HG02678 (cell line): Measurements from ENCODE around the gene ZSCAN9.
A peak's percentile ranks its signal among the peaks of the same experiment; 100 is the strongest.

Experiments used
- ATAC-seq: cut with Tn5 transposase; IDR thresholded peaks from one replicate; pipeline ENCODE4 v1.9.1; 2021; ENCODE audit warnings: mild to moderate bottlenecking, moderate library complexity; ENCODE audit not compliant: unreplicated experiment

ZSCAN9 gene

GRCh38 chr6:28225056-28225834 lies at the start of gene ZSCAN9:
Gene ZSCAN9, plus strand, starts transcription at chr6:28225275. Its CDS starts 1,810 bp downstream, at chr6:28227085.
- peak; percentile 89 for ATAC-seq

GRCh38 chr6:28176373-28176772 lies 48.7 kb upstream of the ZSCAN9 start:
- ATAC-seq = no peak

GRCh38 chr6:28182255-28182654 lies 42.8 kb upstream of the ZSCAN9 start:
- no peak for ATAC-seq

GRCh38 chr6:28188111-28188979 lies 36.7 kb upstream of the ZSCAN9 start:
- no peak for ATAC-seq

- no peak for ATAC-seq
Measured at GRCh38 chr6:28200020-28200419, 25.1 kb upstream of the ZSCAN9 start.

GRCh38 chr6:28203201-28203600 lies 21.9 kb upstream of the ZSCAN9 start:
- ATAC-seq = no peak

- ATAC-seq = no peak
Measured at GRCh38 chr6:28205879-28206278, 19.2 kb upstream of the ZSCAN9 start.

GRCh38 chr6:28206527-28206926 lies 18.5 kb upstream of the ZSCAN9 start:
- no peak for ATAC-seq

- no peak for ATAC-seq
Measured at GRCh38 chr6:28206928-28207509, 18.1 kb upstream of the ZSCAN9 start.

GRCh38 chr6:28207510-28208110 lies 17.5 kb upstream of the ZSCAN9 start:
- ATAC-seq = peak; percentile 51

- ATAC-seq = no peak
Measured at GRCh38 chr6:28208111-28208659, 16.9 kb upstream of the ZSCAN9 start.

GRCh38 chr6:28209753-28210535 lies 15.1 kb upstream of the ZSCAN9 start:
- ATAC-seq = no peak

- ATAC-seq = peak; percentile 27
Measured at GRCh38 chr6:28211840-28212509, 13.1 kb upstream of the ZSCAN9 start.

- peak; percentile 52 for ATAC-seq
Measured at GRCh38 chr6:28212510-28213212, 12.4 kb upstream of the ZSCAN9 start.

- ATAC-seq = no peak
Measured at GRCh38 chr6:28213213-28213523, 11.9 kb upstream of the ZSCAN9 start.

- ATAC-seq = no peak
Measured at GRCh38 chr6:28215425-28215824, 9.7 kb upstream of the ZSCAN9 start.

GRCh38 chr6:28217890-28218289 lies 7.2 kb upstream of the ZSCAN9 start:
- no peak for ATAC-seq

GRCh38 chr6:28218312-28219248 lies 6.5 kb upstream of the ZSCAN9 start:
- peak; percentile 79 for ATAC-seq
